CD14-positive monocyte (primary cell): ENCODE data around the gene POMGNT2. TPM values are rescaled to one million over a fixed set of nuclear protein-coding genes. Genes with fewer than 3 reads are reported as not detected.

ENCODE experiments used
- DNase-seq, 3 donors: peaks; one replicate each; pipeline ENCODE4 v3.0.0-alpha.2; 2011 to 2022
- H2AFZ ChIP-seq: 2 replicates; pipeline ENCODE4 v1.6.0; 2012; ENCODE audit warnings: mild to moderate bottlenecking, low read depth, low read length, inconsistent platforms; ENCODE audit not compliant: insufficient read depth, poor library complexity, severe bottlenecking
- H3K27ac ChIP-seq, 2 donors: 1 replicate in 1 of 2; 2 replicates in 1 of 2; pipeline ENCODE4 v1.5.1; 2012 to 2013; ENCODE audit warnings: low read length in 2 of 2, control low read depth in 1 of 2, inconsistent platforms in 1 of 2, low read depth in 1 of 2, mild to moderate bottlenecking in 1 of 2
- H3K27me3 ChIP-seq, 2 donors: one replicate each; pipeline versions ENCODE4 v1.6.0 to v1.6.1; 2011 to 2013; ENCODE audit warnings: low read length in 2 of 2; ENCODE audit not compliant: control insufficient read depth in 2 of 2, insufficient read depth in 2 of 2
- H3K36me3 ChIP-seq, 2 donors: replicated peaks in 1 of 2; 1 replicate in 1 of 2; 2 replicates in 1 of 2; pipeline versions ENCODE4 v1.5.1 to v1.6.1; 2012 to 2013; ENCODE audit warnings: low read length in 2 of 2, control low read depth in 1 of 2, inconsistent platforms in 1 of 2, mild to moderate bottlenecking in 1 of 2; ENCODE audit not compliant: insufficient read depth in 2 of 2, control insufficient read depth in 1 of 2
- H3K4me1 ChIP-seq, 2 donors: 1 replicate in 1 of 2; 2 replicates in 1 of 2; pipeline versions ENCODE4 v1.5.1 to v1.6.1; 2012 to 2013; ENCODE audit warnings: low read length in 2 of 2, control low read depth in 1 of 2, inconsistent platforms in 1 of 2, mild to moderate bottlenecking in 1 of 2, moderate library complexity in 1 of 2; ENCODE audit not compliant: insufficient read depth in 2 of 2, control insufficient read depth in 1 of 2
- H3K4me2 ChIP-seq: replicated peaks from 2 replicates; pipeline ENCODE3; 2012; ENCODE audit warnings: low read length, moderate library complexity, mild to moderate bottlenecking; ENCODE audit not compliant: poor library complexity, severe bottlenecking; ENCODE audit errors: extremely low read depth
- H3K4me3 ChIP-seq, 3 experiments: fragments of 200-600 bp in 1 of 3; sonication (generic) in 1 of 3; replicated peaks in 1 of 3; 1 replicate in 2 of 3; 2 replicates in 1 of 3; pipeline ENCODE4 v1.5.1; 2011 to 2013; ENCODE audit warnings: low read length in 3 of 3, mild to moderate bottlenecking in 3 of 3, control low read depth in 2 of 3, low read depth in 2 of 3, inconsistent platforms in 1 of 3, moderate library complexity in 1 of 3
- H3K79me2 ChIP-seq: 2 replicates; pipeline ENCODE4 v1.6.0; 2012; ENCODE audit warnings: mild to moderate bottlenecking, control low read depth, inconsistent platforms, low read length, moderate library complexity; ENCODE audit not compliant: insufficient read depth
- H3K9ac ChIP-seq: 2 replicates; pipeline ENCODE4 v1.6.0; 2017; ENCODE audit warnings: low read length, mild to moderate bottlenecking; ENCODE audit not compliant: insufficient read depth, poor library complexity, severe bottlenecking
- H3K9me3 ChIP-seq, 2 donors: replicated peaks in 1 of 2; 1 replicate in 1 of 2; 2 replicates in 1 of 2; pipeline versions ENCODE4 v1.5.1 to v1.6.1; 2012 to 2013; ENCODE audit warnings: low read length in 2 of 2, control low read depth in 1 of 2; ENCODE audit not compliant: control insufficient read depth in 1 of 2, insufficient read depth in 1 of 2
- H4K20me1 ChIP-seq: 2 replicates; pipeline ENCODE4 v1.6.0; 2012; ENCODE audit warnings: mild to moderate bottlenecking, low read length, control low read depth, moderate library complexity; ENCODE audit not compliant: insufficient read depth
- H3K27ac Mint-ChIP-seq, 7 donors: one replicate each; pipeline ENCODE4 v1.8.0; 2020; ENCODE audit warnings: mild to moderate bottlenecking in 7 of 7, mixed read lengths in 7 of 7, moderate library complexity in 6 of 7, inconsistent platforms in 2 of 7
- H3K27me3 Mint-ChIP-seq, 3 donors: one replicate each; pipeline ENCODE4 v1.8.0; 2021 to 2022; ENCODE audit warnings: low read depth in 3 of 3, mild to moderate bottlenecking in 3 of 3, mixed read lengths in 3 of 3, moderate library complexity in 3 of 3, inconsistent platforms in 1 of 3
- H3K36me3 Mint-ChIP-seq, 2 donors: one replicate each; pipeline ENCODE4 v1.8.0; 2020; ENCODE audit warnings: mixed read lengths in 2 of 2, inconsistent platforms in 1 of 2, mild to moderate bottlenecking in 1 of 2
- H3K4me1 Mint-ChIP-seq: one replicate; pipeline ENCODE4 v1.8.0; 2020; ENCODE audit warnings: mild to moderate bottlenecking, mixed read lengths
- H3K4me3 Mint-ChIP-seq, 2 donors: one replicate each; pipeline ENCODE4 v1.8.0; 2020; ENCODE audit warnings: mild to moderate bottlenecking in 2 of 2, mixed read lengths in 2 of 2, moderate library complexity in 1 of 2
- H3K9me3 Mint-ChIP-seq, 7 donors: one replicate each; pipeline ENCODE4 v1.8.0; 2020 to 2022; ENCODE audit warnings: mixed read lengths in 7 of 7, mild to moderate bottlenecking in 6 of 7, moderate library complexity in 6 of 7, inconsistent platforms in 2 of 7
- CTCF ChIP-seq: fragments of 200-600 bp; IDR thresholded peaks from one replicate; pipeline ENCODE4 v1.8.0; 2022; ENCODE audit warnings: antibody characterized with exemption, mild to moderate bottlenecking
- WGBS: methylation state at CpG from one replicate; pipeline ENCODE4 v1.1.5; 2013; ENCODE audit warnings: missing lambda C conversion rate; ENCODE audit not compliant: insufficient coverage; 5-methylcytosine and 5-hydroxymethylcytosine counted together
- intact Hi-C, 2 donors: fragments of 100-400 bp; cut with micrococcal nuclease; formaldehyde crosslinking; loops; one replicate each; pipeline versions ENCODE4 v1.15.0 to v1.15.1; 2023
- polyA plus RNA-seq, 3 donors: library from polyadenylated mRNA; depleted of rRNA in 1 of 3; unstranded in 2 of 3; stranded (reverse) in 1 of 3; fragments of 300-500 nt in 2 of 3; fragments of >200 nt in 1 of 3; fragmentation: Illumina TruSeq in 2 of 3; gene quantifications; 1 replicate in 2 of 3; 2 replicates in 1 of 3; pipeline ENCODE4 v1.2.3, GENCODE V29; 2012 to 2021

Gene POMGNT2
- polyA plus RNA-seq, 3 donors: 4.3 to 5.1 (median 4.4) TPM

GRCh38 chr3:43041517-43041916 lies 64.4 kb downstream of the POMGNT2 start:
- Histone ChIP-seq H3K27me3 (no peaks in the 10 kb centered on the region), H3K27ac (no peak overlapping the region), H3K9ac (no peak overlapping the region), H2AFZ (no peak overlapping the region), H3K36me3 (no peaks in the 10 kb centered on the region), H3K4me3 (no peak overlapping the region), H4K20me1 (no peaks in the 10 kb centered on the region), H3K4me2 (no peak overlapping the region), H3K9me3 (peaks cover 24 to 26% of the 10 kb centered on the region in 2 donors), H3K4me1 (no peaks in the 10 kb centered on the region), H3K79me2 (no peaks in the 10 kb centered on the region)
- Mint-ChIP-seq H3K9me3 (peaks cover 15 to 37% (median 29%) of the 10 kb centered on the region in 7 donors), H3K4me1 (no peaks in the 10 kb centered on the region), H3K4me3 (no peak overlapping the region), H3K27me3 (peaks cover 0 to 2% (median 0%) of the 10 kb centered on the region in 3 donors), H3K27ac (no peak overlapping the region), H3K36me3 (no peaks in the 10 kb centered on the region)
- no peak for DNase-seq
- intact Hi-C loops: no loop called here
- TF ChIP-seq CTCF: no peak
- WGBS: no CpG with 5 or more reads among the region's 2 CpGs

GRCh38 chr3:43038010-43038409 lies 67.9 kb downstream of the POMGNT2 start:
- no peaks in the 10 kb centered on the region for H3K79me2 ChIP-seq
- H3K27ac ChIP-seq: no peak overlapping the region
- no peaks in the 10 kb centered on the region for H3K27me3 ChIP-seq
- Mint-ChIP-seq H3K27ac (no peak overlapping the region), H3K4me3 (no peak overlapping the region), H3K27me3 (peaks cover 1 to 2% (median 2%) of the 10 kb centered on the region in 3 donors), H3K9me3 (peaks cover 0 to 6% (median 3%) of the 10 kb centered on the region in 7 donors), H3K4me1 (no peaks in the 10 kb centered on the region), H3K36me3 (no peaks in the 10 kb centered on the region)
- intact Hi-C loops: no loop called here
- no peaks in the 10 kb centered on the region for H3K36me3 ChIP-seq
- DNase-seq: no peak
- TF ChIP-seq CTCF: no peak
- no peaks in the 10 kb centered on the region for H4K20me1 ChIP-seq
- no peaks in the 10 kb centered on the region for H3K4me1 ChIP-seq
- H2AFZ ChIP-seq: no peak overlapping the region
- H3K4me2 ChIP-seq: no peak overlapping the region
- no peak overlapping the region for H3K9ac ChIP-seq
- no CpG with 5 or more reads among the region's 7 CpGs for WGBS
- H3K9me3 ChIP-seq: peaks cover 0 to 4% of the 10 kb centered on the region in 2 donors
- H3K4me3 ChIP-seq: no peak overlapping the region
